ENCODE results near the gene UCN.
"Not testable (repeated sequence)": the region's sequence is repeated elsewhere in the genome, so short reads cannot be mapped to it uniquely, and the experiment has no call there.

The UCN gene

GRCh38 chr2:27316655-27317412 lies 8.6 kb upstream of the UCN start:
- no peak overlapping the region for H3K4me3 ChIP-seq (ENCODE audit: low read depth, low read length)
- DNase-seq (ENCODE audit: low read depth): no peak

GRCh38 chr2:27315122-27315521 lies 6.9 kb upstream of the UCN start:
- no peak for DNase-seq (ENCODE audit: low read depth)
- H3K4me3 ChIP-seq (ENCODE audit: low read depth, low read length): no peak overlapping the region

GRCh38 chr2:27314709-27315108 lies 6.5 kb upstream of the UCN start:
- no peak overlapping the region for H3K4me3 ChIP-seq (ENCODE audit: low read depth, low read length)
- no peak for DNase-seq (ENCODE audit: low read depth)

GRCh38 chr2:27313882-27314645 lies 5.8 kb upstream of the UCN start:
- H3K4me3 ChIP-seq (ENCODE audit: low read depth, low read length): no peak overlapping the region
- no peak for DNase-seq (ENCODE audit: low read depth)

- H3K4me3 ChIP-seq (ENCODE audit: low read depth, low read length): no peak overlapping the region
Observed at GRCh38 chr2:27312152-27312551, 3.9 kb upstream of the UCN start.

GRCh38 chr2:27309651-27310050 lies 1.4 kb upstream of the UCN start:
- DNase-seq (ENCODE audit: low read depth): no peak
- no peak overlapping the region for H3K4me3 ChIP-seq (ENCODE audit: low read depth, low read length)

More at GRCh38 chr2:27312152-27312551, 3.9 kb upstream of the UCN start:
- no peak for DNase-seq (ENCODE audit: low read depth)

GRCh38 chr2:27307545-27308358 lies 493 bp downstream of the UCN start:
- no peak overlapping the region for H3K4me3 ChIP-seq (ENCODE audit: low read depth, low read length)
- no peak for DNase-seq (ENCODE audit: low read depth)

GRCh38 chr2:27307287-27307544 lies 1.0 kb downstream of the UCN start:
- no peak overlapping the region for H3K4me3 ChIP-seq (ENCODE audit: low read depth, low read length)
- no peak for DNase-seq (ENCODE audit: low read depth)

- no peak overlapping the region for H3K4me3 ChIP-seq (ENCODE audit: low read depth, low read length)
- no peak for DNase-seq (ENCODE audit: low read depth)
Observed at GRCh38 chr2:27306573-27307286, 1.5 kb downstream of the UCN start.

- H3K4me3 ChIP-seq (ENCODE audit: low read depth, low read length): no peak overlapping the region
- no peak for DNase-seq (ENCODE audit: low read depth)
Observed at GRCh38 chr2:27306136-27306535, 2.1 kb downstream of the UCN start.

- no peak for DNase-seq (ENCODE audit: low read depth)
- no peak overlapping the region for H3K4me3 ChIP-seq (ENCODE audit: low read depth, low read length)
Observed at GRCh38 chr2:27305516-27305915, 2.7 kb downstream of the UCN start.

GRCh38 chr2:27304488-27305240 lies 3.6 kb downstream of the UCN start:
- no peak overlapping the region for H3K4me3 ChIP-seq (ENCODE audit: low read depth, low read length)
- DNase-seq (ENCODE audit: low read depth): no peak

GRCh38 chr2:27303093-27304025 lies 4.9 kb downstream of the UCN start:
- H3K4me3 ChIP-seq (ENCODE audit: low read depth, low read length): no peak overlapping the region
- no peak for DNase-seq (ENCODE audit: low read depth)

GRCh38 chr2:27300606-27301005 lies 7.6 kb downstream of the UCN start:
- DNase-seq (ENCODE audit: low read depth); H3K4me3 ChIP-seq (ENCODE audit: low read depth, low read length): not testable (repeated sequence)

- H3K4me3 ChIP-seq (ENCODE audit: low read depth, low read length): no peak overlapping the region
Observed at GRCh38 chr2:27298391-27299080, 9.7 kb downstream of the UCN start.

GRCh38 chr2:27297195-27297594 lies 11.1 kb downstream of the UCN start:
- H3K4me3 ChIP-seq (ENCODE audit: low read depth, low read length): no peak overlapping the region
- no peak for DNase-seq (ENCODE audit: low read depth)

More at GRCh38 chr2:27298391-27299080, 9.7 kb downstream of the UCN start:
- DNase-seq (ENCODE audit: low read depth): no peak

- no peak overlapping the region for H3K4me3 ChIP-seq (ENCODE audit: low read depth, low read length)
Observed at GRCh38 chr2:27296481-27296880, 11.8 kb downstream of the UCN start.

More at GRCh38 chr2:27296481-27296880, 11.8 kb downstream of the UCN start:
- DNase-seq (ENCODE audit: low read depth): no peak

Data from skeletal muscle cell (primary cell).